ENCODE data around the gene PRAC2.

DNA sequence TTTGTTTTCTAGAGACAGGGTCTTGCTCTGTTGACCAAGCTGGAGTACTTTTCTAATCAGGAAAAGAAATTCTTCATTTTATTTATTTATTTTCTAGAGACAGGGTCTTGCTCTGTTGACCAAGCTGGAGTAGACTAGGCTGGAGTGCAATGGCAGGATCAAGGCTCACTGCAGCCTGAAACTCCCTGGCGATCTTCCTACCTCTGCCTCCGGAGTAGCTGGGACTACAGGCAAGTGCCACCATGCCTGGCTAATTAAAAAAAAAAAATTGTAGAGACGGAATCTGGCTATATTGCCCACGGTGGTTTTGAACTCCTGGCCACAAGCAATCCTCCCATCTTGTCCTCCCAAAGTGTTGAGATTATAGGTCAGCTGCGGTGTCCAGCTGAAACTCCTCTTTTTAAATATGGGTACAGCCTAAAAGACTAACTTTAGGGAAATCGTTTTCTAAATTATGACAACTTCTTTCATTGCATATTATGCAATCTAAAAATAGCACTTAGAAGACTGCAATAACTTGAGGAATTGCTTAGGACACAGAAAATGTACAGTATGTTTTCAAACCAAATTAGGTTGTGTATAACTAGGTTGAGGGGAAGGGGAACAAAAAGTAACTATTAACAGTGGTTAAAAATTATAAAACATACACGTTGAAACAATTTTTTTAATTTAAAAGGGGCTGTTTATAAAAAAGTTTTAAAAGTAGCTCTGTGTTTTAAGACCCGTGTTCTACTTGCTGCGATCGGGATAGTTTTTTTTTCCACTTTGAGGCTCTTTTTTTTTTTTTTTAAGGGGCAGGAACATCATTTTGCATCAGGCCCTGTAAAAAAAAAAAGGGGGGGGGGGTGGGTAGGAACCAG lies 5.4 kb upstream of the PRAC2 start:
- TF ChIP-seq SP2 (IDR thresholded peaks at IDR 0.05; ENCODE audit: low read length): no peak
- no peak for TF ChIP-seq JUND (IDR thresholded peaks at IDR 0.05; ENCODE audit: low read length)
- TF ChIP-seq MAX (IDR thresholded peaks at IDR 0.05): no peak
- no peak for TF ChIP-seq CTCF (IDR thresholded peaks at IDR 0.05; ENCODE audit: control extremely low read depth in 1 of 3, insufficient read depth in 1 of 3, low read depth in 1 of 3, low read length in 3 of 3)
- no peak for TF ChIP-seq EP300 (IDR thresholded peaks at IDR 0.05; ENCODE audit: borderline replicate concordance in 1 of 2, low read depth in 2 of 2, low read length in 2 of 2)
- no peak for TF ChIP-seq SAP30 (IDR thresholded peaks at IDR 0.05; ENCODE audit: insufficient read depth, insufficient replicate concordance, low read length)
- no peak for TF ChIP-seq POLR2AphosphoS5 (IDR thresholded peaks at IDR 0.05; ENCODE audit: low read depth, low read length)
- TF ChIP-seq FOSL1 (IDR thresholded peaks at IDR 0.05; ENCODE audit: insufficient read depth, low read depth, low read length): no peak
- no peak for TF ChIP-seq RAD21 (IDR thresholded peaks at IDR 0.05 in 1 of 2, conservative IDR thresholded peaks at IDR 0.05 in 1 of 2; ENCODE audit: low read depth in 2 of 2, low read length in 2 of 2)
- no peak for TF ChIP-seq POLR2A (IDR thresholded peaks at IDR 0.05; ENCODE audit: control extremely low read depth in 1 of 2, low read depth in 2 of 2, low read length in 2 of 2)
- TF ChIP-seq RFX5 (IDR thresholded peaks at IDR 0.05; ENCODE audit: borderline replicate concordance, low read depth, low read length): no peak
- no peak for TF ChIP-seq CEBPB (IDR thresholded peaks at IDR 0.05; ENCODE audit: low read depth, low read length)

All from H1 (cell line).